ENCODE data around the gene SRD5A3.
A peak's percentile ranks its signal among the peaks of the same experiment; 100 is the strongest.
"Not testable (repeated sequence)": the region's sequence is repeated elsewhere in the genome, so short reads cannot be mapped to it uniquely, and the experiment has no call there.

Gene SRD5A3

GRCh38 chr4:55345054-55345453, 988 bp upstream of the SRD5A3 start:
- Histone ChIP-seq H3K9ac (ENCODE audit: low read depth in 1 of 2, low read length in 2 of 2) (no peak overlapping the region), H3K27ac (ENCODE audit: low read depth in 2 of 2, low read length in 2 of 2) (no peak overlapping the region), H3K4me1 (ENCODE audit: control insufficient read depth in 2 of 2, insufficient read depth in 2 of 2, low read length in 2 of 2) (peaks cover 8 to 11% of the 10 kb centered on the region in 2 donors), H3K4me3 (ENCODE audit: low read length in 2 of 2) (no peak overlapping the region), H3K9me3 (ENCODE audit: control insufficient read depth in 2 of 2, low read length in 2 of 2) (no peaks in the 10 kb centered on the region), H3K36me3 (ENCODE audit: control insufficient read depth in 2 of 2, insufficient read depth in 2 of 2, low read length in 2 of 2) (no peaks in the 10 kb centered on the region), H3K27me3 (ENCODE audit: control insufficient read depth in 2 of 2, insufficient read depth in 2 of 2, low read length in 2 of 2) (no peaks in the 10 kb centered on the region)

GRCh38 chr4:55346851-55347255, 811 bp downstream of the SRD5A3 start:
- H3K27ac ChIP-seq (ENCODE audit: low read depth in 2 of 2, low read length in 2 of 2), result peak overlapping the region; percentile 93 to 94
- H3K27me3 ChIP-seq (ENCODE audit: control insufficient read depth in 2 of 2, insufficient read depth in 2 of 2, low read length in 2 of 2), result no peaks in the 10 kb centered on the region
- H3K9me3 ChIP-seq (ENCODE audit: control insufficient read depth in 2 of 2, low read length in 2 of 2), result no peaks in the 10 kb centered on the region
- no peaks in the 10 kb centered on the region for H3K36me3 ChIP-seq (ENCODE audit: control insufficient read depth in 2 of 2, insufficient read depth in 2 of 2, low read length in 2 of 2)
- peak overlapping the region; percentile 74 to 82 for H3K4me3 ChIP-seq (ENCODE audit: low read length in 2 of 2)
- H3K9ac ChIP-seq (ENCODE audit: low read depth in 1 of 2, low read length in 2 of 2), result peak overlapping the region; percentile 81 to 84
- H3K4me1 ChIP-seq (ENCODE audit: control insufficient read depth in 2 of 2, insufficient read depth in 2 of 2, low read length in 2 of 2), result peaks cover 8 to 11% of the 10 kb centered on the region in 2 donors

- no peak overlapping the region for H3K4me3 ChIP-seq (ENCODE audit: low read length in 2 of 2)
- no peaks in the 10 kb centered on the region for H3K9me3 ChIP-seq (ENCODE audit: control insufficient read depth in 2 of 2, low read length in 2 of 2)
- H3K36me3 ChIP-seq (ENCODE audit: control insufficient read depth in 2 of 2, insufficient read depth in 2 of 2, low read length in 2 of 2), result no peaks in the 10 kb centered on the region
- H3K27ac ChIP-seq (ENCODE audit: low read depth in 2 of 2, low read length in 2 of 2), result no peak overlapping the region
- no peak overlapping the region for H3K9ac ChIP-seq (ENCODE audit: low read depth in 1 of 2, low read length in 2 of 2)
- H3K4me1 ChIP-seq (ENCODE audit: control insufficient read depth in 2 of 2, insufficient read depth in 2 of 2, low read length in 2 of 2), result peaks cover 8 to 11% of the 10 kb centered on the region in 2 donors
- H3K27me3 ChIP-seq (ENCODE audit: control insufficient read depth in 2 of 2, insufficient read depth in 2 of 2, low read length in 2 of 2), result no peaks in the 10 kb centered on the region
Measured at GRCh38 chr4:55347610-55348228, 1.7 kb downstream of the SRD5A3 start.

- Histone ChIP-seq H3K36me3 (ENCODE audit: control insufficient read depth in 2 of 2, insufficient read depth in 2 of 2, low read length in 2 of 2) (no peaks in the 10 kb centered on the region), H3K9ac (ENCODE audit: low read depth in 1 of 2, low read length in 2 of 2) (no peak overlapping the region), H3K27ac (ENCODE audit: low read depth in 2 of 2, low read length in 2 of 2) (no peak overlapping the region), H3K9me3 (ENCODE audit: control insufficient read depth in 2 of 2, low read length in 2 of 2) (no peaks in the 10 kb centered on the region), H3K4me3 (ENCODE audit: low read length in 2 of 2) (no peak overlapping the region), H3K27me3 (ENCODE audit: control insufficient read depth in 2 of 2, insufficient read depth in 2 of 2, low read length in 2 of 2) (no peaks in the 10 kb centered on the region), H3K4me1 (ENCODE audit: control insufficient read depth in 2 of 2, insufficient read depth in 2 of 2, low read length in 2 of 2) (peaks cover 8 to 11% of the 10 kb centered on the region in 2 donors)
Measured at GRCh38 chr4:55348466-55348865, 2.4 kb downstream of the SRD5A3 start.

GRCh38 chr4:55350870-55351269, 4.8 kb downstream of the SRD5A3 start:
- H3K27me3 ChIP-seq (ENCODE audit: control insufficient read depth in 2 of 2, insufficient read depth in 2 of 2, low read length in 2 of 2); H3K9ac ChIP-seq (ENCODE audit: low read depth in 1 of 2, low read length in 2 of 2); H3K9me3 ChIP-seq (ENCODE audit: control insufficient read depth in 2 of 2, low read length in 2 of 2); H3K4me3 ChIP-seq (ENCODE audit: low read length in 2 of 2); H3K4me1 ChIP-seq (ENCODE audit: control insufficient read depth in 2 of 2, insufficient read depth in 2 of 2, low read length in 2 of 2); H3K27ac ChIP-seq (ENCODE audit: low read depth in 2 of 2, low read length in 2 of 2); H3K36me3 ChIP-seq (ENCODE audit: control insufficient read depth in 2 of 2, insufficient read depth in 2 of 2, low read length in 2 of 2): not testable (repeated sequence)

GRCh38 chr4:55351824-55352223, 5.8 kb downstream of the SRD5A3 start:
- no peak overlapping the region for H3K4me3 ChIP-seq (ENCODE audit: low read length in 2 of 2)
- no peak overlapping the region for H3K9ac ChIP-seq (ENCODE audit: low read depth in 1 of 2, low read length in 2 of 2)
- H3K27ac ChIP-seq (ENCODE audit: low read depth in 2 of 2, low read length in 2 of 2), result no peak overlapping the region
- H3K4me1 ChIP-seq (ENCODE audit: control insufficient read depth in 2 of 2, insufficient read depth in 2 of 2, low read length in 2 of 2), result peaks cover 1 to 4% of the 10 kb centered on the region in 2 donors
- no peaks in the 10 kb centered on the region for H3K9me3 ChIP-seq (ENCODE audit: control insufficient read depth in 2 of 2, low read length in 2 of 2)
- no peaks in the 10 kb centered on the region for H3K27me3 ChIP-seq (ENCODE audit: control insufficient read depth in 2 of 2, insufficient read depth in 2 of 2, low read length in 2 of 2)
- H3K36me3 ChIP-seq (ENCODE audit: control insufficient read depth in 2 of 2, insufficient read depth in 2 of 2, low read length in 2 of 2), result no peaks in the 10 kb centered on the region

- Histone ChIP-seq H3K27ac (ENCODE audit: low read depth in 2 of 2, low read length in 2 of 2) (no peak overlapping the region), H3K9ac (ENCODE audit: low read depth in 1 of 2, low read length in 2 of 2) (no peak overlapping the region), H3K4me1 (ENCODE audit: control insufficient read depth in 2 of 2, insufficient read depth in 2 of 2, low read length in 2 of 2) (no peaks in the 10 kb centered on the region), H3K36me3 (ENCODE audit: control insufficient read depth in 2 of 2, insufficient read depth in 2 of 2, low read length in 2 of 2) (no peaks in the 10 kb centered on the region), H3K9me3 (ENCODE audit: control insufficient read depth in 2 of 2, low read length in 2 of 2) (no peaks in the 10 kb centered on the region), H3K27me3 (ENCODE audit: control insufficient read depth in 2 of 2, insufficient read depth in 2 of 2, low read length in 2 of 2) (no peaks in the 10 kb centered on the region), H3K4me3 (ENCODE audit: low read length in 2 of 2) (no peak overlapping the region)
Measured at GRCh38 chr4:55352726-55353125, 6.7 kb downstream of the SRD5A3 start.

- H3K9ac ChIP-seq (ENCODE audit: low read depth in 1 of 2, low read length in 2 of 2); H3K4me1 ChIP-seq (ENCODE audit: control insufficient read depth in 2 of 2, insufficient read depth in 2 of 2, low read length in 2 of 2); H3K27ac ChIP-seq (ENCODE audit: low read depth in 2 of 2, low read length in 2 of 2); H3K9me3 ChIP-seq (ENCODE audit: control insufficient read depth in 2 of 2, low read length in 2 of 2); H3K4me3 ChIP-seq (ENCODE audit: low read length in 2 of 2); H3K27me3 ChIP-seq (ENCODE audit: control insufficient read depth in 2 of 2, insufficient read depth in 2 of 2, low read length in 2 of 2); H3K36me3 ChIP-seq (ENCODE audit: control insufficient read depth in 2 of 2, insufficient read depth in 2 of 2, low read length in 2 of 2): not testable (repeated sequence)
Measured at GRCh38 chr4:55353228-55353747, 7.2 kb downstream of the SRD5A3 start.

GRCh38 chr4:55354648-55355047, 8.6 kb downstream of the SRD5A3 start:
- H3K4me3 ChIP-seq (ENCODE audit: low read length in 2 of 2), result no peak overlapping the region
- H3K27me3 ChIP-seq (ENCODE audit: control insufficient read depth in 2 of 2, insufficient read depth in 2 of 2, low read length in 2 of 2), result no peaks in the 10 kb centered on the region
- H3K9ac ChIP-seq (ENCODE audit: low read depth in 1 of 2, low read length in 2 of 2), result no peak overlapping the region
- H3K36me3 ChIP-seq (ENCODE audit: control insufficient read depth in 2 of 2, insufficient read depth in 2 of 2, low read length in 2 of 2), result no peaks in the 10 kb centered on the region
- H3K4me1 ChIP-seq (ENCODE audit: control insufficient read depth in 2 of 2, insufficient read depth in 2 of 2, low read length in 2 of 2), result peaks cover 0 to 8% of the 10 kb centered on the region in 2 donors
- H3K27ac ChIP-seq (ENCODE audit: low read depth in 2 of 2, low read length in 2 of 2), result no peak overlapping the region
- no peaks in the 10 kb centered on the region for H3K9me3 ChIP-seq (ENCODE audit: control insufficient read depth in 2 of 2, low read length in 2 of 2)

GRCh38 chr4:55355555-55355954, 9.5 kb downstream of the SRD5A3 start:
- Histone ChIP-seq H3K36me3 (ENCODE audit: control insufficient read depth in 2 of 2, insufficient read depth in 2 of 2, low read length in 2 of 2) (no peaks in the 10 kb centered on the region), H3K27ac (ENCODE audit: low read depth in 2 of 2, low read length in 2 of 2) (no peak overlapping the region)

More at GRCh38 chr4:55355555-55355954, 9.5 kb downstream of the SRD5A3 start:
- Histone ChIP-seq H3K27me3 (ENCODE audit: control insufficient read depth in 2 of 2, insufficient read depth in 2 of 2, low read length in 2 of 2) (no peaks in the 10 kb centered on the region), H3K9me3 (ENCODE audit: control insufficient read depth in 2 of 2, low read length in 2 of 2) (no peaks in the 10 kb centered on the region), H3K4me3 (ENCODE audit: low read length in 2 of 2) (no peak overlapping the region), H3K9ac (ENCODE audit: low read depth in 1 of 2, low read length in 2 of 2) (no peak overlapping the region), H3K4me1 (ENCODE audit: control insufficient read depth in 2 of 2, insufficient read depth in 2 of 2, low read length in 2 of 2) (peaks cover 0 to 8% of the 10 kb centered on the region in 2 donors)
